GM21381 (cell line): ENCODE results near the gene PLCB1.
A peak's percentile ranks its signal among the peaks of the same experiment; 100 is the strongest.

Source experiments
- ATAC-seq: cut with Tn5 transposase; IDR thresholded peaks from one replicate; pipeline ENCODE4 v1.9.1; 2021; ENCODE audit warnings: mild to moderate bottlenecking, moderate library complexity; ENCODE audit not compliant: unreplicated experiment

PLCB1 gene

GRCh38 chr20:8578161-8578865, 446.2 kb downstream of the PLCB1 start:
- no peak for ATAC-seq

GRCh38 chr20:8579035-8579434, 447.0 kb downstream of the PLCB1 start:
- no peak for ATAC-seq

GRCh38 chr20:8581446-8582183, 449.5 kb downstream of the PLCB1 start:
- ATAC-seq = no peak

- ATAC-seq = no peak
Measured at GRCh38 chr20:8583012-8583565, 451.0 kb downstream of the PLCB1 start.

GRCh38 chr20:8583566-8584043, 451.5 kb downstream of the PLCB1 start:
- ATAC-seq = no peak

GRCh38 chr20:8587251-8587650, 455.2 kb downstream of the PLCB1 start:
- no peak for ATAC-seq

GRCh38 chr20:8587810-8588209, 455.7 kb downstream of the PLCB1 start:
- no peak for ATAC-seq

- ATAC-seq = no peak
Measured at GRCh38 chr20:8589956-8590355, 457.9 kb downstream of the PLCB1 start.

- ATAC-seq = peak; percentile 21
Measured at GRCh38 chr20:8600910-8601541, 469.0 kb downstream of the PLCB1 start.

- ATAC-seq = peak; percentile 97
Measured at GRCh38 chr20:8601542-8601912, 469.5 kb downstream of the PLCB1 start.

GRCh38 chr20:8602389-8603116, 470.5 kb downstream of the PLCB1 start:
- ATAC-seq = peak; percentile 67

GRCh38 chr20:8608470-8608869, 476.4 kb downstream of the PLCB1 start:
- ATAC-seq = no peak

- no peak for ATAC-seq
Measured at GRCh38 chr20:8616792-8617191, 484.7 kb downstream of the PLCB1 start.

GRCh38 chr20:8621001-8621400, 488.9 kb downstream of the PLCB1 start:
- ATAC-seq = no peak

GRCh38 chr20:8624046-8624445, 492.0 kb downstream of the PLCB1 start:
- no peak for ATAC-seq

- ATAC-seq = no peak
Measured at GRCh38 chr20:8624616-8625015, 492.6 kb downstream of the PLCB1 start.

GRCh38 chr20:8627340-8628004, 495.4 kb downstream of the PLCB1 start:
- ATAC-seq = no peak

- no peak for ATAC-seq
Measured at GRCh38 chr20:8631271-8631670, 499.2 kb downstream of the PLCB1 start.

GRCh38 chr20:8633366-8633765, 501.3 kb downstream of the PLCB1 start:
- no peak for ATAC-seq

GRCh38 chr20:8635048-8635572, 503.0 kb downstream of the PLCB1 start:
- ATAC-seq = no peak
